Measurements from ENCODE around the gene CEP128.

- no peak for TF ChIP-seq USF1 (IDR thresholded peaks at IDR 0.05; ENCODE audit: borderline replicate concordance, low read depth)
- TF ChIP-seq CTCF (IDR thresholded peaks at IDR 0.05): no peak
- TF ChIP-seq MEF2A (IDR thresholded peaks at IDR 0.05; ENCODE audit: borderline replicate concordance, low read depth): no peak
- TF ChIP-seq USF2 (IDR thresholded peaks at IDR 0.05; ENCODE audit: borderline replicate concordance, low read depth, low read length): no peak
Measured at GRCh38 chr14:80636071-80636470, 305.5 kb downstream of the CEP128 start.

Data from SK-N-SH (cell line).